K562 (cell line): Measurements from ENCODE around the gene LLCFC1. TPM values are rescaled to one million over a fixed set of nuclear protein-coding genes. Genes with fewer than 3 reads are reported as not detected.
A peak's percentile ranks its signal among the peaks of the same experiment; 100 is the strongest.

Source experiments
- ATAC-seq: fragments of 200-7000 bp; cut with Tn5 transposase; 3 replicates; pipeline ENCODE4 v1.9.1; 2020; ENCODE audit warnings: moderate library complexity
- BruUV-seq: library from RNA; stranded (reverse); fragments of 400-500 nt; replicated peaks from 2 replicates; lab custom pipeline; 2021; lab: Mats Ljungman, UMichigan
- CTCF ChIA-PET: fragments of 300-600 bp; formaldehyde crosslinking; extraction: SDS; loops from one replicate; lab custom pipeline; 2021; ENCODE audit warnings: low intra/inter-chr PET ratio; lab: Yijun Ruan, JAX
- POLR2A ChIA-PET: fragments of 300-600, 350-650 bp; sonication (Branson Sonifier 250); formaldehyde crosslinking; extraction: SDS; loops from one replicate; lab custom pipeline; 2021; ENCODE audit warnings: antibody characterized with exemption, inconsistent platforms; lab: Yijun Ruan, JAX
- DNase-seq, 4 experiments: peaks; one replicate each; pipeline versions ENCODE4 v3.0.0 to v3.0.0-alpha.2; 2011 to 2018; ENCODE audit warnings: low spot score in 3 of 4, mixed read lengths in 3 of 4; ENCODE audit errors: extremely low read depth in 1 of 4
- FAIRE-seq: peaks from 2 replicates; lab custom pipeline; 2011; peaks lifted over from hg19 to GRCh38; lab: Jason Lieb, UNC
- H2AFZ ChIP-seq: 2 replicates; pipeline ENCODE4 v1.6.0; 2011; ENCODE audit warnings: low read depth, low read length, control low read depth, inconsistent platforms
- H3K27ac ChIP-seq: fragments of 200-600 bp; 3 replicates; pipeline ENCODE4 v1.8.0; 2011; ENCODE audit warnings: low read depth, mild to moderate bottlenecking, control low read depth, inconsistent platforms, low read length, moderate library complexity, mixed read lengths; ENCODE audit errors: extremely low read depth
- H3K27me3 ChIP-seq, 2 experiments: fragments of 300-600 bp in 1 of 2; 2 replicates in 1 of 2; 3 replicates in 1 of 2; pipeline versions ENCODE4 v1.6.0 to v1.8.0; 2011; ENCODE audit warnings: inconsistent platforms in 2 of 2, low read length in 2 of 2, mild to moderate bottlenecking in 1 of 2, mixed read lengths in 1 of 2, moderate library complexity in 1 of 2; ENCODE audit not compliant: control insufficient read depth in 2 of 2, insufficient read depth in 2 of 2
- H3K36me3 ChIP-seq: fragments of 300-600 bp; 3 replicates; pipeline ENCODE4 v1.8.0; 2011; ENCODE audit warnings: mild to moderate bottlenecking, low read length, inconsistent platforms; ENCODE audit not compliant: control insufficient read depth, insufficient read depth
- H3K4me1 ChIP-seq, 2 experiments: fragments of 200-600 bp in 1 of 2; replicated peaks in 1 of 2; 2 replicates in 1 of 2; 3 replicates in 1 of 2; pipeline versions ENCODE4 v1.5.1 to v1.8.0; 2011; ENCODE audit warnings: inconsistent platforms in 2 of 2, low read length in 2 of 2, mild to moderate bottlenecking in 1 of 2, mixed read lengths in 1 of 2, moderate library complexity in 1 of 2; ENCODE audit not compliant: control insufficient read depth in 2 of 2, insufficient read depth in 2 of 2
- H3K4me2 ChIP-seq: 2 replicates; pipeline ENCODE4 v1.6.1; 2011; ENCODE audit warnings: low read length, control low read depth, inconsistent platforms, mixed read lengths; ENCODE audit not compliant: insufficient read depth
- H3K4me3 ChIP-seq: fragments of 200-600 bp; sonication (generic), shearing (Covaris generic); 2 replicates; pipeline ENCODE4 v1.5.1; 2016; ENCODE audit warnings: control low read depth, inconsistent platforms
- H3K79me2 ChIP-seq: fragments of 200-600 bp; 3 replicates; pipeline ENCODE4 v1.8.0; 2011; ENCODE audit warnings: low read length, inconsistent platforms; ENCODE audit not compliant: control insufficient read depth, insufficient read depth
- H3K9ac ChIP-seq, 2 experiments: 2 replicates each; pipeline versions ENCODE4 v1.6.0 to v1.6.1; 2011; ENCODE audit warnings: low read depth in 2 of 2, low read length in 2 of 2, control low read depth in 1 of 2, inconsistent platforms in 1 of 2, mild to moderate bottlenecking in 1 of 2, mixed read lengths in 1 of 2; ENCODE audit not compliant: insufficient read depth in 1 of 2
- H3K9me1 ChIP-seq: one replicate; pipeline ENCODE4 v1.6.0; 2011; ENCODE audit warnings: inconsistent platforms, mild to moderate bottlenecking, low read length, moderate library complexity; ENCODE audit not compliant: control insufficient read depth, insufficient read depth
- H3K9me3 ChIP-seq: replicated peaks from 2 replicates; pipeline ENCODE4 v1.5.1; 2011; ENCODE audit warnings: low read depth, low read length, inconsistent platforms; ENCODE audit not compliant: control insufficient read depth, insufficient read depth
- H4K20me1 ChIP-seq: replicated peaks from 2 replicates; pipeline ENCODE4 v1.6.1; 2011; ENCODE audit warnings: low read length, inconsistent platforms, mixed read lengths; ENCODE audit not compliant: control insufficient read depth, insufficient read depth
- CREB5 ChIP-seq: fragments of 250-450 bp; sonication (Bioruptor Pico); IDR thresholded peaks from 2 replicates; pipeline ENCODE4 v1.5.0; 2020; ENCODE audit warnings: mild to moderate bottlenecking
- EGR1 ChIP-seq: fragments of 450-650 bp; conservative IDR thresholded peaks from 2 replicates; pipeline ENCODE4 v1.6.1; 2017; ENCODE audit warnings: mild to moderate bottlenecking
- HCFC1 ChIP-seq: IDR thresholded peaks from 2 replicates; pipeline ENCODE4 v1.6.1; 2012; ENCODE audit warnings: low read depth, low read length, improper control_type of control experiment
- POLR2A ChIP-seq: fragments of 450-650 bp; conservative IDR thresholded peaks from 2 replicates; pipeline ENCODE4 v1.6.1; 2016
- UBTF ChIP-seq, 2 experiments: IDR thresholded peaks; 2 replicates each; pipeline ENCODE4 v1.6.1; 2012; ENCODE audit warnings: improper control_type of control experiment in 2 of 2, low read depth in 2 of 2, low read length in 2 of 2, borderline replicate concordance in 1 of 2
- VEZF1 ChIP-seq: fragments of 200-800 bp; sonication (Bioruptor generic); IDR thresholded peaks from 2 replicates; pipeline ENCODE4 v1.6.1; 2017; ENCODE audit warnings: missing genetic modification characterization, missing compliant biosample characterization
- ZNF282 ChIP-seq: sonication (generic); formaldehyde crosslinking; IDR thresholded peaks from 2 replicates; pipeline ENCODE4 v1.8.1; 2023; ENCODE audit warnings: missing genetic modification reagents
- ZNF324 ChIP-seq: fragments of 250-450 bp; sonication (Bioruptor Pico); IDR thresholded peaks from 2 replicates; pipeline ENCODE4 v1.4.0; 2020; ENCODE audit warnings: mild to moderate bottlenecking
- ZNF408 ChIP-seq: fragments of 250-450 bp; sonication (Bioruptor Pico); IDR thresholded peaks from 2 replicates; pipeline ENCODE4 v1.4.0; 2020; ENCODE audit warnings: low read depth, mild to moderate bottlenecking, moderate library complexity
- WGBS: fragments of 100-300 bp; shearing (Covaris generic); methylation state at CpG from one replicate; pipeline ENCODE4 v1.1.6; 2016; ENCODE audit warnings: low coverage, mixed read lengths; ENCODE audit not compliant: insufficient coverage; ENCODE audit errors: missing lambda C conversion rate; 5-methylcytosine and 5-hydroxymethylcytosine counted together
- in situ Hi-C: fragments of 300-500 bp; cut with MboI; formaldehyde crosslinking; loops from 4 replicates; pipeline ENCODE4 v1.15.0; 2018; ENCODE audit warnings: inconsistent platforms, mixed read lengths
- intact Hi-C: fragments of 100-400 bp; cut with micrococcal nuclease; formaldehyde crosslinking; loops from 2 replicates; pipeline ENCODE4 v1.14.2; 2022
- polyA plus RNA-seq, 8 experiments: library from polyadenylated mRNA; depleted of rRNA in 4 of 8; stranded (reverse) in 5 of 8; unstranded in 3 of 8; fragments of >200 nt; fragmentation: Nextera tagmentation in 2 of 8; fragmentation: Illumina TruSeq in 1 of 8; extraction: Ambion mirVana in 2 of 8; extraction: Trizol in 1 of 8; gene quantifications; 2 replicates each; pipeline versions ENCODE4 v1.2.1 to v1.2.3, GENCODE V29; 2011 to 2014; ENCODE audit warnings: inconsistent platforms in 1 of 8, missing spikeins in 1 of 8
- total RNA-seq, 7 experiments: library from RNA; depleted of rRNA in 6 of 7; stranded (reverse); fragments of >200 nt in 6 of 7; fragmentation: Illumina TruSeq in 2 of 7; extraction: Trizol in 2 of 7; gene quantifications; 2 replicates each; pipeline versions ENCODE4 v1.2.1 to v1.2.3, GENCODE V29; 2011 to 2021; ENCODE audit warnings: low replicate concordance in 1 of 7

Gene LLCFC1
- total and polyA plus RNA-seq, 9 of the 15 experiments (the other 6 are each of a cell fraction or from before 2014, with no cell fraction given), result not detected

- no peak overlapping the region for H3K4me3 ChIP-seq
- intact Hi-C loops, result no loop called here
- no peaks in the 10 kb centered on the region; the same call in 1 of the 2 replicates for H4K20me1 ChIP-seq
- peaks cover 0 to 3% of the 10 kb centered on the region in 2 experiments; a peak in 1 of 5 replicates for H3K4me1 ChIP-seq
- no TSS peak for BruUV-seq
- CTCF ChIA-PET, result interaction anchor here (0.5 kb wide), 1 partner anchor 398 kb away, joined by 3 read pairs; no protein-coding TSS in a partner anchor
- H3K4me2 ChIP-seq, result no peak overlapping the region
- WGBS, result 72% methylated on average over 7 of the region's 7 CpGs
- in situ Hi-C loops, result no loop called here
- POLR2A ChIA-PET, result interaction anchor here (1.0 to 1.6 kb wide), 4 partner anchors 8 to 57 kb away, joined by 3 to 6 read pairs (median 4); no protein-coding TSS in a partner anchor
- DNase-seq (no peak), FAIRE-seq (peak; percentile 23), ATAC-seq (no peak)
- H2AFZ ChIP-seq, result no peak overlapping the region
- TF ChIP-seq CREB5 (CRISPR knock-in tag) (no peak), VEZF1 (CRISPR knock-in tag) (no peak), POLR2A (0 out of 2 replicates have a peak, but pooled peaks have one; percentile 3), UBTF (IDR thresholded peaks at IDR 0.05; ENCODE audit: borderline replicate concordance in 1 of 2, low read depth in 2 of 2, low read length in 2 of 2) (no peak), HCFC1 (no peak), ZNF282 (no peak), ZNF408 (CRISPR knock-in tag) (no peak), EGR1 (no peak), ZNF324 (no peak)
- no peaks in the 10 kb centered on the region for H3K27me3 ChIP-seq
- no peaks in the 10 kb centered on the region for H3K9me3 ChIP-seq
- peaks cover 4% of the 10 kb centered on the region for H3K9me1 ChIP-seq
- H3K27ac ChIP-seq, result no peak overlapping the region
- no peaks in the 10 kb centered on the region for H3K79me2 ChIP-seq
- H3K9ac ChIP-seq, result no peak overlapping the region
- H3K36me3 ChIP-seq, result peaks cover 39% of the 10 kb centered on the region
Observed at GRCh38 chr7:142943706-142944268, 4.5 kb downstream of the LLCFC1 start.
